Measurements from ENCODE around the gene CRTAC1. TPM values are rescaled to one million over a fixed set of nuclear protein-coding genes. Genes with fewer than 3 reads are reported as not detected.

Gene CRTAC1
- total RNA-seq, 1 experiment from 2014 or later = 0.20 TPM

GRCh38 chr10:98016772-98017475 lies 13.5 kb downstream of the CRTAC1 start:
- Histone ChIP-seq H4K20me1 (ENCODE audit: insufficient read depth) (no peaks in the 10 kb centered on the region), H3K27ac (ENCODE audit: low read depth, low read length) (no peak overlapping the region), H3K9ac (ENCODE audit: low read length) (no peak overlapping the region), H3K4me1 (ENCODE audit: control insufficient read depth in 1 of 2, insufficient read depth in 2 of 2, low read length in 2 of 2) (no peaks in the 10 kb centered on the region), H3K9me3 (ENCODE audit: control insufficient read depth in 1 of 2, insufficient read depth in 1 of 2, low read depth in 1 of 2, low read length in 2 of 2) (no peaks in the 10 kb centered on the region), H3K27me3 (ENCODE audit: insufficient read depth, low read length) (peaks cover 51% of the 10 kb centered on the region), H3K4me2 (ENCODE audit: low read length) (no peak overlapping the region), H3K79me2 (ENCODE audit: insufficient read depth, low read length) (no peaks in the 10 kb centered on the region), H3K4me3 (replicated peaks in 1 of 2; ENCODE audit: low read depth in 1 of 2, low read length in 2 of 2) (no peak overlapping the region), H2AFZ (ENCODE audit: low read depth, low read length, poor library complexity, severe bottlenecking) (no peak overlapping the region), H3K36me3 (ENCODE audit: control insufficient read depth in 1 of 2, insufficient read depth in 2 of 2, low read length in 2 of 2) (no peaks in the 10 kb centered on the region), H3K9me2 (ENCODE audit: insufficient read depth) (no peaks in the 10 kb centered on the region)
- ChIA-PET CTCF (interaction anchor here (2.2 kb wide), 1 partner anchor 11 kb away, joined by 6 read pairs; no protein-coding TSS in a partner anchor), POLR2A (no interaction called here), RAD21 (ENCODE audit: low non-redundant PET in 1 of 2, low total read pairs in 2 of 2, uncharacterized antibody in 2 of 2, unreplicated experiment in 2 of 2) (no interaction called here)
- no peak for TF ChIP-seq REST (IDR thresholded peaks at IDR 0.05; ENCODE audit: low read depth)
- no peak for TF ChIP-seq TCF7L2 (IDR thresholded peaks at IDR 0.05; ENCODE audit: borderline replicate concordance, extremely low read depth, insufficient read depth, insufficient read length)
- TF ChIP-seq SRF (IDR thresholded peaks at IDR 0.05; ENCODE audit: low read depth) = no peak
- TF ChIP-seq CEBPB (IDR thresholded peaks at IDR 0.05; ENCODE audit: low read depth) = no peak
- TF ChIP-seq ELF1 (IDR thresholded peaks at IDR 0.05; ENCODE audit: borderline replicate concordance, low read depth) = no peak
- no TSS peak for BruUV-seq (replicated peaks)
- intact Hi-C loops (cut with micrococcal nuclease) = no loop called here
- ATAC-seq (no peak), DNase-seq (ENCODE audit: low read depth, low spot score) (no peak)

All from HCT116 (cell line).